Stomach (tissue), 9 donors: ENCODE data around the gene DEDD2. TPM values are rescaled to one million over a fixed set of nuclear protein-coding genes. Genes with fewer than 3 reads are reported as not detected.
A peak's percentile ranks its signal among the peaks of the same experiment; 100 is the strongest.

Experiments used
- DNase-seq, 2 donors: peaks; one replicate each; pipeline versions ENCODE4 v3.0.0 to v3.0.0-alpha.2; 2013 to 2019
- H3K27ac ChIP-seq, 5 donors: fragments of 200-600 bp in 4 of 5; sonication (generic) in 4 of 5; one replicate each; pipeline ENCODE4 v1.5.1; 2013 to 2019; ENCODE audit warnings: mild to moderate bottlenecking in 1 of 5, moderate library complexity in 1 of 5
- H3K27me3 ChIP-seq, 3 donors: fragments of 200-600 bp; sonication (generic); one replicate each; pipeline ENCODE4 v1.5.1; 2017 to 2019; ENCODE audit warnings: mixed run types in 1 of 3
- H3K36me3 ChIP-seq, 4 donors: fragments of 200-600 bp; sonication (generic); 1 replicate in 3 of 4; 2 replicates in 1 of 4; pipeline ENCODE4 v1.5.1; 2016 to 2019
- H3K4me1 ChIP-seq, 4 donors: fragments of 200-600 bp; sonication (generic); one replicate each; pipeline ENCODE4 v1.5.1; 2016 to 2019
- H3K4me3 ChIP-seq, 4 donors: fragments of 200-600 bp; sonication (generic) in 3 of 4; one replicate each; pipeline ENCODE4 v1.5.1; 2016 to 2019; ENCODE audit warnings: mild to moderate bottlenecking in 1 of 4
- H3K9me3 ChIP-seq, 4 donors: fragments of 200-600 bp; sonication (generic); one replicate each; pipeline ENCODE4 v1.5.1; 2016 to 2019
- EP300 ChIP-seq: sonication (generic); formaldehyde crosslinking; IDR thresholded peaks from one replicate; pipeline ENCODE4 v1.6.1; 2017; ENCODE audit warnings: antibody characterized with exemption
- POLR2A ChIP-seq, 4 donors: fragments of 450-650 bp; IDR thresholded peaks; one replicate each; pipeline ENCODE4 v1.6.1; 2016; ENCODE audit warnings: antibody characterized with exemption in 4 of 4, control low read depth in 2 of 4, mild to moderate bottlenecking in 1 of 4, moderate library complexity in 1 of 4
- POLR2AphosphoS5 ChIP-seq, 3 donors: sonication (generic); formaldehyde crosslinking; IDR thresholded peaks; one replicate each; pipeline ENCODE4 v1.6.1; 2016; ENCODE audit warnings: antibody characterized with exemption in 3 of 3
- WGBS, 5 donors: extraction: QIAGEN DNeasy Blood & Tissue Kit in 3 of 5; methylation state at CpG; one replicate each; pipeline versions ENCODE4 v1.1.5 to v1.1.7; 2013 to 2018; 5-methylcytosine and 5-hydroxymethylcytosine counted together
- intact Hi-C: fragments of 100-400 bp; cut with DNase I; formaldehyde crosslinking; loops from one replicate; pipeline ENCODE4 v1.15.1; 2023; ENCODE audit warnings: low total_unique reads
- polyA plus RNA-seq, 3 donors: library from polyadenylated mRNA; stranded (reverse); fragments of 200-250 nt; gene quantifications; one replicate each; pipeline ENCODE4 v1.2.3, GENCODE V29; 2013
- total RNA-seq, 5 donors: library from RNA; depleted of rRNA; stranded (reverse); fragments of >200 nt; gene quantifications; one replicate each; pipeline versions ENCODE4 v1.1.0 to v1.2.3, GENCODE V29; 2014 to 2016
- TF ChIP-seq, protein P1 (sequence below), 7 experiments: fragments of 450-650 bp in 4 of 7; fragments of 200-600 bp in 3 of 7; sonication (generic) in 3 of 7; IDR thresholded peaks; one replicate each; pipeline ENCODE4 v1.5.1; 2016 to 2019; ENCODE audit warnings: antibody characterized with exemption in 7 of 7, control low read depth in 2 of 7, mild to moderate bottlenecking in 1 of 7
- donor health status: healthy with polysubstance abuse.
- donor health status: Bipolar disorder and iron deficiency.
- donor health status: healthy.

Gene DEDD2
- total and polyA plus RNA-seq, 8 donors = 16.7 to 195 (median 29.0) TPM

DNA sequence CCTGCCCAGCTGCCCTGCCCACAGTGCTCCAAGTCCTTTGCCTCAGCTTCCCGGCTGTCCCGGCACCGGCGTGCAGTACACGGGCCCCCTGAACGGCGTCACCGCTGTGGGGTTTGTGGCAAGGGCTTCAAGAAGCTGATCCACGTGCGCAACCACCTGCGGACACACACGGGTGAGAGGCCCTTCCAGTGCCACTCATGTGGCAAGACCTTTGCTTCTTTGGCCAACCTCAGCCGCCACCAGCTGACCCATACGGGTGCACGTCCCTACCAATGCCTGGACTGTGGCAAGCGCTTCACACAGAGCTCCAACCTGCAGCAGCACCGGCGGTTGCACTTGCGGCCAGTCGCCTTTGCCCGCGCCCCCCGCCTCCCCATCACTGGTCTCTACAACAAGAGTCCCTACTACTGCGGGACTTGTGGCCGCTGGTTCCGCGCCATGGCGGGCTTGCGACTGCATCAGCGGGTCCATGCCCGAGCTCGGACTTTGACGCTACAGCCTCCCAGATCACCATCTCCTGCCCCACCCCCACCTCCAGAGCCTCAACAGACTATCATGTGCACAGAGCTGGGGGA lies 8.3 kb upstream of the DEDD2 start:
- 93 to 98% (median 96%) methylated on average over 28 to 33 of the region's 33 CpGs for WGBS, 5 donors
- Histone ChIP-seq H3K27me3 (no peaks in the 10 kb centered on the region), H3K4me3 (no peak overlapping the region), H3K36me3 (peaks cover 38 to 74% (median 73%) of the 10 kb centered on the region in 4 donors), H3K4me1 (peaks cover 11 to 36% (median 25%) of the 10 kb centered on the region in 4 donors), H3K27ac (no peak overlapping the region), H3K9me3 (no peaks in the 10 kb centered on the region)
- intact Hi-C loops = no loop called here
- DNase-seq = no peak
- TF ChIP-seq, protein P1, sequence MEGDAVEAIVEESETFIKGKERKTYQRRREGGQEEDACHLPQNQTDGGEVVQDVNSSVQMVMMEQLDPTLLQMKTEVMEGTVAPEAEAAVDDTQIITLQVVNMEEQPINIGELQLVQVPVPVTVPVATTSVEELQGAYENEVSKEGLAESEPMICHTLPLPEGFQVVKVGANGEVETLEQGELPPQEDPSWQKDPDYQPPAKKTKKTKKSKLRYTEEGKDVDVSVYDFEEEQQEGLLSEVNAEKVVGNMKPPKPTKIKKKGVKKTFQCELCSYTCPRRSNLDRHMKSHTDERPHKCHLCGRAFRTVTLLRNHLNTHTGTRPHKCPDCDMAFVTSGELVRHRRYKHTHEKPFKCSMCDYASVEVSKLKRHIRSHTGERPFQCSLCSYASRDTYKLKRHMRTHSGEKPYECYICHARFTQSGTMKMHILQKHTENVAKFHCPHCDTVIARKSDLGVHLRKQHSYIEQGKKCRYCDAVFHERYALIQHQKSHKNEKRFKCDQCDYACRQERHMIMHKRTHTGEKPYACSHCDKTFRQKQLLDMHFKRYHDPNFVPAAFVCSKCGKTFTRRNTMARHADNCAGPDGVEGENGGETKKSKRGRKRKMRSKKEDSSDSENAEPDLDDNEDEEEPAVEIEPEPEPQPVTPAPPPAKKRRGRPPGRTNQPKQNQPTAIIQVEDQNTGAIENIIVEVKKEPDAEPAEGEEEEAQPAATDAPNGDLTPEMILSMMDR (IDR thresholded peaks at IDR 0.05) = no peak
- TF ChIP-seq POLR2A (IDR thresholded peaks at IDR 0.05) (no peak), POLR2AphosphoS5 (IDR thresholded peaks at IDR 0.05) (no peak)

DNA sequence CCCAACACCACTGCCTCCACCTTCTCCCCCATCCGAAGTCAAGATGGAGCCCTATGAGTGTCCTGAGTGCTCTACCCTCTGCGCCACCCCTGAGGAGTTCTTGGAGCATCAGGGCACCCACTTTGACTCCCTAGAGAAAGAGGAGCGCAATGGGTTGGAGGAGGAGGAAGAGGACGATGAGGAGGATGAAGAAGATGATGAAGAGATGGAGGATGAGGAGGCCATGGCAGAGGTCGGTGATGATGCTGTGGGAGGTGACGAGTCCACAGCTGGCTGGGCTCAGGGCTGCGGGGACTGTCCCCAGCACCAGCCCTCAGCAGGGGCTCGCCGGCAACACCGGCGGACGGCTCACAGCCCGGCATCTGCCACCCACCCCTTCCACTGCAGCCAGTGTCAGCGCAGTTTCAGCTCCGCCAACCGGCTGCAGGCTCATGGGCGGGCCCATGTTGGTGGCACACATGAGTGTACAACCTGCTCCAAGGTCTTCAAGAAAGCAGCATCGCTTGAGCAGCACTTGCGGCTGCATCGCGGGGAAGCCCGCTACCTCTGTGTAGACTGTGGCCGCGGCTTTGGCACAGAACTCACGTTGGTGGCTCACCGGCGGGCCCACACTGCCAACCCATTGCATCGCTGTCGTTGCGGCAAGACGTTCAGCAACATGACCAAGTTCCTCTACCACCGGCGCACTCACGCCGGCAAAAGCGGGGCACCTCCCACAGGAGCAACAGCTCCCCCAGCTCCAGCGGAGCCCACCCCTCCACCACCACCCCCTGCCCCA lies 7.7 kb upstream of the DEDD2 start:
- intact Hi-C loops = no loop called here

DNA sequence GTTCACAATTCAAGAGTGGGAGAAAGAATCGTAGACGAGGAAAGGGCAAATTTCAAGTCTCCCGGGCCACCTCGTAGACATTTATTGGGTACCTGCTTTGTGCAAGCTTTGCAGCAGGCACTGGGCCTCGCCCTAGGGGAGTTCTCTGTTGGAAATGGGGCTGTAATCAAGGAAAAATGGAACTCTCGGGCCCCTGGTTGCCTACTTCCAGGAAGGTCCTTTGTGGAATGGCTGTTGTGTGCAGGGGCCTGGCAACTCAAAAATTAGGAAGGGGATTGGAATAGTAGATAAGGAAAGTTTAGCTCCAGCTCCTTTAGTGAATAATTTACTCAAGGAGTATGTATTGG lies 3.2 kb upstream of the DEDD2 start:
- intact Hi-C loops = no loop called here
- 1 to 4% (median 2%) methylated on average over 6 of the region's 6 CpGs for WGBS, 5 donors

More for the DNA sequence above, 7.7 kb upstream of the DEDD2 start:
- WGBS, 5 donors = 94 to 96% (median 95%) methylated on average over 34 to 37 of the region's 37 CpGs
- Histone ChIP-seq H3K4me1 (peaks cover 14 to 33% (median 25%) of the 10 kb centered on the region in 4 donors), H3K9me3 (no peaks in the 10 kb centered on the region), H3K27me3 (no peaks in the 10 kb centered on the region), H3K36me3 (peaks cover 31 to 68% (median 66%) of the 10 kb centered on the region in 4 donors), H3K4me3 (no peak overlapping the region), H3K27ac (no peak overlapping the region)
- DNase-seq = no peak
- TF ChIP-seq EP300 (no peak), POLR2AphosphoS5 (IDR thresholded peaks at IDR 0.05) (no peak), POLR2A (IDR thresholded peaks at IDR 0.05) (no peak)
- TF ChIP-seq, protein P1 (IDR thresholded peaks at IDR 0.05) = no peak

More for the DNA sequence above, 3.2 kb upstream of the DEDD2 start:
- Histone ChIP-seq H3K27me3 (no peaks in the 10 kb centered on the region), H3K4me3 (peak overlapping the region; percentile 72 to 86 (median 84)), H3K36me3 (peaks cover 13 to 25% (median 22%) of the 10 kb centered on the region in 4 donors), H3K27ac (peak overlapping the region in 4 of 5 donors; percentile 89 to 98 (median 94)), H3K9me3 (no peaks in the 10 kb centered on the region), H3K4me1 (peaks cover 38 to 58% (median 52%) of the 10 kb centered on the region in 4 donors)
- DNase-seq = no peak
- TF ChIP-seq POLR2A (IDR thresholded peaks at IDR 0.05) (no peak), EP300 (no peak), POLR2AphosphoS5 (IDR thresholded peaks at IDR 0.05) (no peak)
- TF ChIP-seq, protein P1 (IDR thresholded peaks at IDR 0.05) = no peak
